ENCODE results near the gene MPHOSPH10. TPM values are rescaled to one million over a fixed set of nuclear protein-coding genes. Genes with fewer than 3 reads are reported as not detected.
"Not testable (repeated sequence)": the region's sequence is repeated elsewhere in the genome, so short reads cannot be mapped to it uniquely, and the experiment has no call there.

The MPHOSPH10 gene
- total RNA-seq, 4 donors from 2014 or later: 14.4 to 24.5 (median 17.9) TPM

GRCh38 chr2:71129902-71130151 lies 607 bp upstream of the MPHOSPH10 start:
- peak overlapping the region; percentile 61 to 98 (median 86) for H3K4me3 ChIP-seq
- no peaks in the 10 kb centered on the region for H3K27me3 ChIP-seq
- H3K9me3 ChIP-seq: no peaks in the 10 kb centered on the region
- H3K4me1 ChIP-seq: peaks cover 26 to 57% (median 41%) of the 10 kb centered on the region in 4 donors
- peaks cover under 1 to 19% (median 11%) of the 10 kb centered on the region in 4 donors for H3K36me3 ChIP-seq
- peak overlapping the region; percentile 89 to 95 (median 90) for H3K27ac ChIP-seq (replicated peaks in 1 of 4)
- intact Hi-C loops (cut with DNase I): loop anchor here (5.0 kb wide), 1 partner anchor 58 kb away; no protein-coding TSS in a partner anchor
- 0% methylated on average over 4 of the region's 17 CpGs for WGBS
- DNase-seq (ENCODE audit: extremely low spot score): peak; percentile 92
- TF ChIP-seq POLR2AphosphoS5 (IDR thresholded peaks at IDR 0.05) (no peak), POLR2A (IDR thresholded peaks at IDR 0.05; ENCODE audit: low read depth) (no peak), EP300 (IDR thresholded peaks at IDR 0.05) (no peak), CTCF (IDR thresholded peaks at IDR 0.05) (no peak)

GRCh38 chr2:71130905-71131244 lies 441 bp downstream of the MPHOSPH10 start:
- 0% methylated on average over 4 of the region's 4 CpGs for WGBS
- no peak for DNase-seq (ENCODE audit: extremely low spot score)
- peaks cover 7 to 29% (median 20%) of the 10 kb centered on the region in 4 donors for H3K36me3 ChIP-seq
- H3K9me3 ChIP-seq: no peaks in the 10 kb centered on the region
- H3K27ac ChIP-seq (replicated peaks in 1 of 4): peak overlapping the region; percentile 89 to 95 (median 90)
- peaks cover 26 to 55% (median 41%) of the 10 kb centered on the region in 4 donors for H3K4me1 ChIP-seq
- TF ChIP-seq POLR2AphosphoS5 (IDR thresholded peaks at IDR 0.05) (no peak), CTCF (IDR thresholded peaks at IDR 0.05) (no peak), EP300 (IDR thresholded peaks at IDR 0.05) (no peak), POLR2A (IDR thresholded peaks at IDR 0.05; ENCODE audit: low read depth) (no peak)
- no peaks in the 10 kb centered on the region for H3K27me3 ChIP-seq
- intact Hi-C loops (cut with DNase I): loop anchor here (5.0 kb wide), 1 partner anchor 59 kb away; no protein-coding TSS in a partner anchor
- peak overlapping the region; percentile 61 to 98 (median 86) for H3K4me3 ChIP-seq

- not testable (repeated sequence) for DNase-seq (ENCODE audit: extremely low spot score); H3K27me3 ChIP-seq; H3K9me3 ChIP-seq
- Histone ChIP-seq H3K4me3 (peak overlapping the region; percentile 61 to 98 (median 86)), H3K4me1 (peaks cover 26 to 51% (median 41%) of the 10 kb centered on the region in 4 donors), H3K36me3 (peaks cover 14 to 36% (median 27%) of the 10 kb centered on the region in 4 donors), H3K27ac (replicated peaks in 1 of 4) (peak overlapping the region in 2 of 4 donors; percentile 89 to 90)
- 62% methylated on average over 7 of the region's 7 CpGs for WGBS
- intact Hi-C loops (cut with DNase I): loop anchor here (5.0 kb wide), 1 partner anchor 59 kb away; no protein-coding TSS in a partner anchor
These were observed 1.1 kb downstream of the MPHOSPH10 start for GRCh38 chr2:71131387-71132166.

- TF ChIP-seq POLR2A (IDR thresholded peaks at IDR 0.05; ENCODE audit: low read depth) (no peak), CTCF (IDR thresholded peaks at IDR 0.05) (no peak), EP300 (IDR thresholded peaks at IDR 0.05) (no peak), POLR2AphosphoS5 (IDR thresholded peaks at IDR 0.05) (no peak)
- H3K36me3 ChIP-seq: peaks cover 28 to 56% (median 46%) of the 10 kb centered on the region in 4 donors
These were observed 3.2 kb downstream of the MPHOSPH10 start for GRCh38 chr2:71133603-71134002.

DNA sequence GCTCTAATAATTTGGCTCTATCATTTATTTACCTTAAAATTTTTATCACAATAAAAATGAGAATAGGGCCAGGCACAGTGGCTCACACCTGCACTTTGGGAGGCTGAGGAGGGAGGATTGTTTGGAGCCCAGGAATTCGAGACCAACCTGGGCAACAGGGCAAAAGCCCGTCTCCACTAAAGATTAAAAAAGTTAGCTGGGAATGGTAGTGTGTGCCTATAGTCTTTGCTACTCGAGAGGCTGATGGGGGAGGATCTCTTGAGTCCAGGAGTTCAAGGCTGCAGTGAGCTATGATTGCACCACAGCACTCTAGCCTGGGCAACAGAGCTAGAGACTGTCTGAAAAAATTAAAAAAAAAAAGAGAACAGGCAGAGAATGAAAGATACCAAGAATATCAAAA lies 5.7 kb downstream of the MPHOSPH10 start:
- H3K36me3 ChIP-seq: peaks cover 52 to 82% (median 70%) of the 10 kb centered on the region in 4 donors
- no peak for TF ChIP-seq POLR2AphosphoS5 (IDR thresholded peaks at IDR 0.05)
- no peak for TF ChIP-seq EP300 (IDR thresholded peaks at IDR 0.05)
- no peak for TF ChIP-seq POLR2A (IDR thresholded peaks at IDR 0.05; ENCODE audit: low read depth)
- TF ChIP-seq CTCF (IDR thresholded peaks at IDR 0.05): no peak

More at GRCh38 chr2:71133603-71134002, 3.2 kb downstream of the MPHOSPH10 start:
- no peak for DNase-seq (ENCODE audit: extremely low spot score)
- intact Hi-C loops (cut with DNase I): loop anchor here (5.0 kb wide), 1 partner anchor 61 kb away; no protein-coding TSS in a partner anchor
- no peak overlapping the region for H3K27ac ChIP-seq (replicated peaks in 1 of 4)
- H3K4me1 ChIP-seq: peaks cover 21 to 32% (median 26%) of the 10 kb centered on the region in 4 donors
- H3K27me3 ChIP-seq: no peaks in the 10 kb centered on the region
- no peaks in the 10 kb centered on the region for H3K9me3 ChIP-seq
- no peak overlapping the region for H3K4me3 ChIP-seq

More for the DNA sequence above, 5.7 kb downstream of the MPHOSPH10 start:
- no peak overlapping the region for H3K27ac ChIP-seq (replicated peaks in 1 of 4)
- no peaks in the 10 kb centered on the region for H3K27me3 ChIP-seq
- no peak for DNase-seq (ENCODE audit: extremely low spot score)
- no peaks in the 10 kb centered on the region for H3K9me3 ChIP-seq
- H3K4me3 ChIP-seq: no peak overlapping the region
- 73% methylated on average over 3 of the region's 3 CpGs for WGBS
- intact Hi-C loops (cut with DNase I): no loop called here
- H3K4me1 ChIP-seq: peaks cover 13 to 20% (median 16%) of the 10 kb centered on the region in 4 donors

Measured in esophagus muscularis mucosa (tissue), 4 donors.